ENCODE measurements around the gene NOSTRIN. TPM values are rescaled to one million over a fixed set of nuclear protein-coding genes. Genes with fewer than 3 reads are reported as not detected.

NOSTRIN gene
- total RNA-seq, 4 donors from 2014 or later = 12.5 to 22.5 (median 16.1) TPM

DNA sequence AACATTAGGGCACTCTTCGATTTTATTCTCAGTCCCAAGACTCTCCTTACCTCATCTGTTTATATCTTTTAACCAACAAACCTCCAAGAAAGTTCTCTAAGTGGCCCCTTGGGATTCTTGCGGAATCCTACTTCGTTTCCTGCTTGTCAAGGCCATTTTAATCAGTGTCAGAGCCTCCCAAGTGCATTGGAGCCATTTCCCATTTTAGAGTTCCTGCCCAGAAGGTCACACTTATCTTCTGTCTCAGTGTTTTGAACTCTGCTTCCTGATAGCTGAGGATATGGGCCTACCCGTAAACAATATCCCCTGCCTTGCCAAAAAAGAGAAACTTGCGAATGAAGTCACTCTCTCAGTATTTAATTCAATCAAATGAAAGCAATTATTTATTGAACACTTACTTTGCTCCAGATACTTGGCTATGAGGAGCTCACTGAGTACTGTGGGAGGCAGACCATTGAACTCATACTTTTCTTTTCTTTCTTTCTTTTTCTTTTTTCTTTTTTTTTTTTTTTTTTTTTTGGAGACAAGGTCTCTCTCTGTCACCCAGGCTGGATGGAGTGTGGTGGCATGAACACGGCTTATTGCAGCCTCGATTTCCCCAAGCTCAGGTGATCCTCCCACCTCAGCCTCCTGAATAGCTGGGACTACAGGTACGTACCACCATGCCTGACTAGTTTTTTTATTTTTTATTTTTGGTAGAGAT is 5.7 kb upstream of the NOSTRIN start:
- H3K9me3 ChIP-seq = no peaks in the 10 kb centered on the region
- TF ChIP-seq, protein P1, sequence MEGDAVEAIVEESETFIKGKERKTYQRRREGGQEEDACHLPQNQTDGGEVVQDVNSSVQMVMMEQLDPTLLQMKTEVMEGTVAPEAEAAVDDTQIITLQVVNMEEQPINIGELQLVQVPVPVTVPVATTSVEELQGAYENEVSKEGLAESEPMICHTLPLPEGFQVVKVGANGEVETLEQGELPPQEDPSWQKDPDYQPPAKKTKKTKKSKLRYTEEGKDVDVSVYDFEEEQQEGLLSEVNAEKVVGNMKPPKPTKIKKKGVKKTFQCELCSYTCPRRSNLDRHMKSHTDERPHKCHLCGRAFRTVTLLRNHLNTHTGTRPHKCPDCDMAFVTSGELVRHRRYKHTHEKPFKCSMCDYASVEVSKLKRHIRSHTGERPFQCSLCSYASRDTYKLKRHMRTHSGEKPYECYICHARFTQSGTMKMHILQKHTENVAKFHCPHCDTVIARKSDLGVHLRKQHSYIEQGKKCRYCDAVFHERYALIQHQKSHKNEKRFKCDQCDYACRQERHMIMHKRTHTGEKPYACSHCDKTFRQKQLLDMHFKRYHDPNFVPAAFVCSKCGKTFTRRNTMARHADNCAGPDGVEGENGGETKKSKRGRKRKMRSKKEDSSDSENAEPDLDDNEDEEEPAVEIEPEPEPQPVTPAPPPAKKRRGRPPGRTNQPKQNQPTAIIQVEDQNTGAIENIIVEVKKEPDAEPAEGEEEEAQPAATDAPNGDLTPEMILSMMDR (IDR thresholded peaks at IDR 0.05) = no peak
- TF ChIP-seq POLR2AphosphoS5 (IDR thresholded peaks at IDR 0.05) = peak; percentile 16
- H3K27me3 ChIP-seq = no peaks in the 10 kb centered on the region
- no peak for ATAC-seq
- H3K4me3 ChIP-seq = no peak overlapping the region
- peak overlapping the region in 2 of 4 donors; percentile 17 to 65 for H3K27ac ChIP-seq
- no peaks in the 10 kb centered on the region for H3K4me1 ChIP-seq
- WGBS, 2 donors (ENCODE audit: low coverage in 1 of 2) = 67 to 73% methylated on average over 7 to 8 of the region's 8 CpGs
- no peaks in the 10 kb centered on the region for H3K36me3 ChIP-seq

DNA sequence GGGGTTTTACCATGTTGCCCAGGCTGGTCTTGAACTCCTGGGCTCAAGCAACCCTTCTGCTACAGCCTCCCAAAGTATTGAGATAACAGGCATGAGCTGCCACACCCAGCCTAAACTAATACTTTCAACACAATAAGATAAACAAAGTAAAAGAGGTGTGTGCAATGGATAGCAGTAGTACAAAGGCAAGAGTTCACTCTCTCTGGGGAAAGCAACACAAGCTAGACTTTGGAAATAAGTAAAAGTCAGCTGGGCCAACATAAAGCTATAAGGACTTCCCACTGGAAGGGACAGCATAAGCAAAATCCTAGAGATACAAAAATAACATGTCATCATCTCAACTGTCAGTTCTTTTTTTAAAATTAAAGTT is 5.2 kb upstream of the NOSTRIN start:
- ATAC-seq = no peak

DNA sequence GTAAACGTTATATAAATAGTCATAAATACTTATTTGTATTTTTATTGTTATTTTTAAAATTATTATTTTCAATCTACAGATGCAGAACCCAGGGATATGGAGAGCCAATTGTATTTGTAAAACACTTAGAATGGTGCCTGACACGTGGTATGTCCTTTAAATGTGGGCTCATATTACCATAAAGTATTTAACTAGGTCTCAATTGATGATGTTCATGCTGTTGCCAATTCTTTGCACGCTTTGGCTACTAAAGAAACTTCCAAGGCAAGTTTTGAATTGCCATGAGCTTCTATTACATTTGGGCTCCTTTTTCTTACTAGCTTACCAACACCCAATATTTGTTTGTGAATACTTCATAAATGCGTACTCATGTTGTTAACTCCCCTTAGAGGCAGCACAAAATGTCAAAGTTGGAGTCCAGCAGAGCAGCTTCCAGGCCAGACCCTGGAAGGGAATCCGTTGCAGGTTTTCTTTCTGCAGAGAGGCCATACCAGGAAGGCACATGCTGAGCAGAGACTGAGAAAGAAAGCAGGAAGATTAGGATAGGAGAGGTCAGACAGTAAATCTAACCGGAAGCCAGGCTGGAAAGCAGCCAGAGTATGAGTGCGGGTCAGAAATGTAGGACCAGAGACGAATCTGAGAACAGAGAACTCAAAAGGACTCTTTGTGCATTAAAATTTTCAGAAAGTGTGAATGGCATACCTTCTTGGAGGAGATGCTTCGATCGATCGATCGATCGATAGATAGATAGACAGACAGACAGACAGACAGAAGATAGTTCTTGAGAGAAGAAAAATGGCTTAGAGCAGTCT is 4.2 kb upstream of the NOSTRIN start:
- 72 to 74% methylated on average over 12 to 13 of the region's 13 CpGs for WGBS, 2 donors (ENCODE audit: low coverage in 1 of 2)
- no peak for ATAC-seq
- H3K4me1 ChIP-seq = no peaks in the 10 kb centered on the region
- no peaks in the 10 kb centered on the region for H3K36me3 ChIP-seq
- no peak for TF ChIP-seq EP300 (IDR thresholded peaks at IDR 0.05)
- TF ChIP-seq POLR2A (IDR thresholded peaks at IDR 0.05) = no peak
- no peak for TF ChIP-seq POLR2AphosphoS5 (IDR thresholded peaks at IDR 0.05)
- TF ChIP-seq, protein P1 (IDR thresholded peaks at IDR 0.05) = no peak
- no peak overlapping the region for H3K4me3 ChIP-seq
- H3K27ac ChIP-seq = no peak overlapping the region
- no peaks in the 10 kb centered on the region for H3K27me3 ChIP-seq
- no peaks in the 10 kb centered on the region for H3K9me3 ChIP-seq

More for the DNA sequence above, 5.2 kb upstream of the NOSTRIN start:
- H3K27ac ChIP-seq = no peak overlapping the region
- H3K4me1 ChIP-seq = no peaks in the 10 kb centered on the region
- no peaks in the 10 kb centered on the region for H3K27me3 ChIP-seq
- H3K4me3 ChIP-seq = no peak overlapping the region
- TF ChIP-seq POLR2AphosphoS5 (IDR thresholded peaks at IDR 0.05) (no peak), EP300 (IDR thresholded peaks at IDR 0.05) (no peak), POLR2A (IDR thresholded peaks at IDR 0.05) (no peak)
- TF ChIP-seq, protein P1 (IDR thresholded peaks at IDR 0.05) = no peak
- no peaks in the 10 kb centered on the region for H3K9me3 ChIP-seq
- H3K36me3 ChIP-seq = no peaks in the 10 kb centered on the region

DNA sequence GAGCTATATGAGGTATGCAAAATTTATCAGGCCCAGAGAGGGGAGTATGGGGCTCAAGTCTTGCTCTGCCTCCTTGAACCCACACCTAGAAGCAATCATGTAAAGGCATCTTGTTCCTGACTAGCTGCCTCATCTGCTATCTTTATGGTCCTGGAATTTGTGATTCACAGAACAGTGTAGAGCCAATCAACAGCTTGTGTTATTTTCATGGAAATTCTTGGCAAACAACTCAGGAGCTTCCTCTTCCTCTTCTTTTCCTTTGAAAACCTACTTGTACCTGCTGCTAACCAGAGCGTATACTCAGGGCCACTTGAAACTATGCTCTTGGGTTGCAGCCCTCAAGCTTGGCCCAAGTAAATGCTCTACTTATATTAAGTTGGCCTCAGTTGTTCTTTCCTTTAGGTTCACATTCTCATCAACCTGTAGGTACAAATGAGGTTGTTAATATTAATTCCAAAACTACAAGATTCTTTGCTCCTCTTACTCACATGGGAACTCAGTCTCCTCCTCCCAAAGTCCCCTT is 3.5 kb upstream of the NOSTRIN start:
- H3K4me1 ChIP-seq = no peaks in the 10 kb centered on the region
- no peaks in the 10 kb centered on the region for H3K27me3 ChIP-seq
- ATAC-seq = no peak
- H3K36me3 ChIP-seq = no peaks in the 10 kb centered on the region
- TF ChIP-seq EP300 (IDR thresholded peaks at IDR 0.05) (no peak), POLR2AphosphoS5 (IDR thresholded peaks at IDR 0.05) (no peak), POLR2A (IDR thresholded peaks at IDR 0.05) (no peak)
- no peak overlapping the region for H3K27ac ChIP-seq
- no peaks in the 10 kb centered on the region for H3K9me3 ChIP-seq
- H3K4me3 ChIP-seq = no peak overlapping the region
- WGBS, 2 donors (ENCODE audit: low coverage in 1 of 2) = 80 to 94% methylated on average over 1 of the region's 1 CpG

DNA sequence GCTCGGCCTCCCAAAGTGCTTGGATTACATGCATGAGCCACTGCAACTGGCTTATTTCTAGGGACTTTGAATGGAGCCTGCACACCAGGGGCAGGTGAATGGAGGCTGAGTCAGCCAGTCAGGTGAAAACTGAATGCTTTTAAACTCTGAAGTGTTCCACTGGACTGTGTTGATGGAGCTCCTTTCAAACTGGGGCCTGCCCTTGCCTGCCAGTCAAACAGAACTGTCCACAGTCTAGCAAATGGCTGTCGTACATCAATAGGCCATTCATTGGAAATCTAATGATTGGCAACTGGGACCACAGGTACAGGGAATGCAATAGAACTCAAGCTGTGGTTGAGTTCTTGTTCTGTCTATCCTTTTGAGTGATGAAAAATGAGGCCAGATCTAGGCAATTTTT is 966 bp upstream of the NOSTRIN start:
- ATAC-seq = no peak
- Histone ChIP-seq H3K4me1 (no peaks in the 10 kb centered on the region), H3K27ac (peak overlapping the region in 3 of 4 donors; percentile 9 to 31 (median 27)), H3K4me3 (no peak overlapping the region), H3K36me3 (no peaks in the 10 kb centered on the region), H3K9me3 (no peaks in the 10 kb centered on the region), H3K27me3 (no peaks in the 10 kb centered on the region)
- TF ChIP-seq POLR2AphosphoS5 (IDR thresholded peaks at IDR 0.05) (no peak), POLR2A (IDR thresholded peaks at IDR 0.05) (no peak), EP300 (IDR thresholded peaks at IDR 0.05) (no peak)
- TF ChIP-seq, protein P1 (IDR thresholded peaks at IDR 0.05) = no peak
- 50 to 100% methylated on average over 1 to 2 of the region's 2 CpGs for WGBS, 2 donors (ENCODE audit: low coverage in 1 of 2)

Measured in gastroesophageal sphincter (tissue), 4 donors.